ENCODE results near the gene COMMD2. TPM values are rescaled to one million over a fixed set of nuclear protein-coding genes. Genes with fewer than 3 reads are reported as not detected.

Gene COMMD2
- total and polyA plus RNA-seq, 2 donors (not counting 1 experiment from before 2014, with no cell fraction given) = 15.0 to 45.1 TPM

GRCh38 chr3:149736175-149736952 is 15.9 kb downstream of the COMMD2 start:
- Histone ChIP-seq H3K27ac (ENCODE audit: low read length in 2 of 2) (no peak overlapping the region), H3K9me3 (ENCODE audit: control extremely low read depth in 1 of 3, control insufficient read depth in 2 of 3, insufficient read depth in 1 of 3, low read length in 2 of 3) (no peaks in the 10 kb centered on the region), H3K4me2 (replicated peaks; ENCODE audit: low read depth, low read length, poor library complexity, severe bottlenecking) (no peak overlapping the region), H3K4me1 (ENCODE audit: control insufficient read depth in 2 of 2, insufficient read depth in 2 of 2, low read length in 2 of 2) (no peaks in the 10 kb centered on the region), H3K36me3 (replicated peaks in 1 of 2; ENCODE audit: control extremely low read depth in 1 of 2, control insufficient read depth in 1 of 2, extremely low read depth in 1 of 2, insufficient read depth in 2 of 2, low read length in 1 of 2) (peaks cover 3 to 22% of the 10 kb centered on the region in 2 experiments), H2AFZ (ENCODE audit: insufficient read depth, low read depth, low read length, poor library complexity, severe bottlenecking) (no peak overlapping the region), H3K79me2 (ENCODE audit: control insufficient read depth, insufficient read depth, low read length) (no peaks in the 10 kb centered on the region), H3K4me3 (ENCODE audit: control extremely low read depth in 1 of 5, extremely low read depth in 1 of 5, insufficient read depth in 1 of 5, low read depth in 2 of 5, low read length in 4 of 5) (no peak overlapping the region), H3K9ac (ENCODE audit: low read length) (no peak overlapping the region), H4K20me1 (ENCODE audit: control insufficient read depth, insufficient read depth, low read length, poor library complexity, severe bottlenecking) (no peaks in the 10 kb centered on the region), H3K27me3 (replicated peaks in 1 of 4; ENCODE audit: control extremely low read depth in 1 of 4, control insufficient read depth in 3 of 4, insufficient read depth in 4 of 4, low read length in 3 of 4) (no peaks in the 10 kb centered on the region)
- Mint-ChIP-seq H3K27me3 (no peaks in the 10 kb centered on the region), H3K4me1 (no peaks in the 10 kb centered on the region), H3K27ac (no peak overlapping the region), H3K9me3 (ENCODE audit: insufficient read depth) (no peaks in the 10 kb centered on the region), H3K4me3 (no peak overlapping the region)
- DNase-seq (no peak), ATAC-seq (ENCODE audit: low read depth) (no peak)
- no CpG with 5 or more reads among the region's 2 CpGs for WGBS (ENCODE audit: insufficient coverage)
- TF ChIP-seq EZH2 (IDR thresholded peaks at IDR 0.05; ENCODE audit: borderline replicate concordance, insufficient read depth, low read depth, low read length, poor library complexity, severe bottlenecking) (no peak), CTCF (IDR thresholded peaks at IDR 0.05) (no peak)
- intact Hi-C loops (cut with micrococcal nuclease) = no loop called here
- ChIA-PET POLR2A (no interaction called here), CTCF (no interaction called here)

- no peak overlapping the region for H3K27ac ChIP-seq (ENCODE audit: low read length in 2 of 2)
- H3K27me3 ChIP-seq (replicated peaks in 1 of 4; ENCODE audit: control extremely low read depth in 1 of 4, control insufficient read depth in 3 of 4, insufficient read depth in 4 of 4, low read length in 3 of 4) = no peaks in the 10 kb centered on the region
- H2AFZ ChIP-seq (ENCODE audit: insufficient read depth, low read depth, low read length, poor library complexity, severe bottlenecking) = no peak overlapping the region
- DNase-seq (no peak), ATAC-seq (ENCODE audit: low read depth) (no peak)
- no peaks in the 10 kb centered on the region for H3K79me2 ChIP-seq (ENCODE audit: control insufficient read depth, insufficient read depth, low read length)
- H3K4me2 ChIP-seq (replicated peaks; ENCODE audit: low read depth, low read length, poor library complexity, severe bottlenecking) = no peak overlapping the region
- no peaks in the 10 kb centered on the region for H3K4me1 ChIP-seq (ENCODE audit: control insufficient read depth in 2 of 2, insufficient read depth in 2 of 2, low read length in 2 of 2)
- no peaks in the 10 kb centered on the region for H4K20me1 ChIP-seq (ENCODE audit: control insufficient read depth, insufficient read depth, low read length, poor library complexity, severe bottlenecking)
- H3K27ac Mint-ChIP-seq = no peak overlapping the region
- H3K9ac ChIP-seq (ENCODE audit: low read length) = no peak overlapping the region
- H3K4me3 ChIP-seq (ENCODE audit: control extremely low read depth in 1 of 5, extremely low read depth in 1 of 5, insufficient read depth in 1 of 5, low read depth in 2 of 5, low read length in 4 of 5) = no peak overlapping the region
- H3K36me3 ChIP-seq (replicated peaks in 1 of 2; ENCODE audit: control extremely low read depth in 1 of 2, control insufficient read depth in 1 of 2, extremely low read depth in 1 of 2, insufficient read depth in 2 of 2, low read length in 1 of 2) = no peaks in the 10 kb centered on the region
- no peaks in the 10 kb centered on the region for H3K9me3 Mint-ChIP-seq (ENCODE audit: insufficient read depth)
- intact Hi-C loops (cut with micrococcal nuclease) = no loop called here
- TF ChIP-seq CTCF (IDR thresholded peaks at IDR 0.05) = no peak
- no peak for TF ChIP-seq EZH2 (IDR thresholded peaks at IDR 0.05; ENCODE audit: borderline replicate concordance, insufficient read depth, low read depth, low read length, poor library complexity, severe bottlenecking)
- ChIA-PET CTCF (no interaction called here), POLR2A (no interaction called here)
- H3K4me3 Mint-ChIP-seq = no peak overlapping the region
- H3K27me3 Mint-ChIP-seq = no peaks in the 10 kb centered on the region
- WGBS (ENCODE audit: insufficient coverage) = 96% methylated on average over 3 of the region's 3 CpGs
- no peaks in the 10 kb centered on the region for H3K4me1 Mint-ChIP-seq
- no peaks in the 10 kb centered on the region for H3K9me3 ChIP-seq (ENCODE audit: control extremely low read depth in 1 of 3, control insufficient read depth in 2 of 3, insufficient read depth in 1 of 3, low read length in 2 of 3)
Measured at GRCh38 chr3:149732234-149732633, 20.1 kb downstream of the COMMD2 start.
